AG08395 (cell line): ENCODE data around the gene ALDH2.
A peak's percentile ranks its signal among the peaks of the same experiment; 100 is the strongest.
"Not testable (repeated sequence)": the region's sequence is repeated elsewhere in the genome, so short reads cannot be mapped to it uniquely, and the experiment has no call there.

Experiments used
- DNase-seq: peaks from one replicate; pipeline ENCODE4 v3.0.0; 2012; ENCODE audit warnings: mixed read lengths, low spot score

Gene ALDH2

DNA sequence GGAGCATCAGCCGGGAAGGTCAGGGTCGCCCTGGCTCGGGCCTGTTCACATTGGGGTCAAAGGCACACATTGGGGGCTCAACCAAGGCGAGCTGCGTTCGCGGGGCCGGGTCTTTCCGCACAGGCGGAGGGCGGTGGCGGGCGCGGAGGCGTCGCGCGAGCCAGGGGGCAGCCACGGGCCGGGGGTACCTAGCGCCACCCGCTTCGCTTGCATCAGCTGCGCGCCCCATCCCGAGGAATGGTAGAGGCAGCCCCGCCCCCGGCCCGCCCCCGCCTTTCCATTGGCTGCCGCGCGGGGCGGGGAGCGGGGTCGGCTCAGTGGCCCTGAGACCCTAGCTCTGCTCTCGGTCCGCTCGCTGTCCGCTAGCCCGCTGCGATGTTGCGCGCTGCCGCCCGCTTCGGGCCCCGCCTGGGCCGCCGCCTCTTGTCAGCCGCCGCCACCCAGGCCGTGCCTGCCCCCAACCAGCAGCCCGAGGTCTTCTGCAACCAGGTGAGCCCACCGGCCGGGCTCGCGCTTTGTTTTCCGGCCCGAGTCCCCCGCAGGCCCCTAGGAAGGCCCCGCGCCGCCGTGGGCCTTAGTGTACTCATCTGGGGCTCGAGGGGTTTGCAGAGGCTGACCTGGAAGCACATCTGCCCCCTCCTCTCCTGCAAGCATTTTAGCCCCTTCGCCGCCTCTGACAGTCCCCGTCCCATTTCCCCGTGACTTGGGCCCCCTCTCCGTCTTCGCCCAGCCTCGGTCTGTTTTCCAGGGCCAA lies at the start of gene ALDH2:
TSS of gene ALDH2 (plus strand) at position 326 of the 754 bp plus-strand sequence. CDS start at position 376, 50 bp downstream.
- peak; percentile 72 for DNase-seq

DNA sequence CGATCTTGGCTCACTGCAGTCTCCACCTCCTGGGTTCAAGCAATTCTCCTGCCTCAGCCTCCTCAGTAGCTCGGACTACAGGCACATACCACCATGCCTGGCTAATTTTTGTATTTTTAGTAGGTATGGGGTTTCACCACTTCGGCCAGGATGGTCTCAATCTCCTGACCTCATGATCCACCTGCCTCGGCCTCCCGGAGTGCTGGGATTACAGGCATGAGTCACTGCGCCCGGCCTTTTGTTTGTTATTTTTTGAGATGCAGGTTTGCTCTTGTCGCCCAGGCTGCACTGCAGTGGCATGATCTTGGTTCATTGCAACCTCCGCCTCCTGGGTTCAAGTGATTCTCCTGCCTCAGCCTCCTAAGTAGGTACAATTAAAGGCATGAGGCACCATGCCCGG lies 47.4 kb upstream of the ALDH2 start:
- not testable (repeated sequence) for DNase-seq

- DNase-seq: no peak
Observed at GRCh38 chr12:111720457-111720856, 46.3 kb upstream of the ALDH2 start.

- not testable (repeated sequence) for DNase-seq
Observed at GRCh38 chr12:111723646-111724360, 42.9 kb upstream of the ALDH2 start.

DNA sequence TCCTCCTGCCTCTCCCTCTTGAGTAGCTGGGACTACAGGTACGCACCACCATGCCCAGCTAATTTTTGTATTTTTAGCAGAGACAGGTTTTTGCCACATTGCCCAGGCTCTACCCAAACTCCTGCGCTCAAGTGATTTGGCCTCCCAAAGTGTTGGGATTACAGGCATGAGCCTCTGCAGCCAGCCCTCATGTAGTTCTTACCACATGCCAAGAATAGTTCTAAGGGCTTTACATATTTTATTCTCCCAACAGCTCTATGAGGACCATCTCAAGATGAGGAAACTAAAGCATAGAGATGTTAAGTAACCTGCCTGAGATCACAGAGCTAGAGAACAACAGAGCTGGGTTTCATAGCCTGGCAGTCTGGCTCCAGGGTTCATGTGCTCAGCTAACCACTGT lies 37.9 kb upstream of the ALDH2 start:
- no peak for DNase-seq

DNA sequence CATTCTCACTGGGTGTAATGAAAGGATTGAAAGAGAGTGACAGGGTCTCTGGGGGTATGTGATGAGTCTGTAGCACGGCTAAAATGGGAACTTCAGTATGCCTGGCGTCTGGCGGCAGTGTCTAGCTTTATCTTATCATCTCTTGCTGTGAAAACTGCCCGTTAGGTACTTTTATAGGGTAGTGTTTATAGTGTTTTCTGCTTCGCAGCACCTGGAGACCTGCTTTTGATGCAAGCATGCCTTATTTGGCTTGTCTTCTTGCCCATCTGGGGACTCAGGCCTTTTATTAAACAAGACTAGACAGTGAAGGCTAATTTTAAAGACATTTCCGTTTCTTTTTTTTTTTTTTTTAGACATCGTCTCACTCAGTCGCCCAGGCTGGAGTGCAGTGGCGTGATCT lies 36.3 kb upstream of the ALDH2 start:
- DNase-seq: no peak

- DNase-seq: no peak
Observed at GRCh38 chr12:111732786-111733185, 33.9 kb upstream of the ALDH2 start.

- DNase-seq: no peak
Observed at GRCh38 chr12:111733340-111733915, 33.3 kb upstream of the ALDH2 start.

DNA sequence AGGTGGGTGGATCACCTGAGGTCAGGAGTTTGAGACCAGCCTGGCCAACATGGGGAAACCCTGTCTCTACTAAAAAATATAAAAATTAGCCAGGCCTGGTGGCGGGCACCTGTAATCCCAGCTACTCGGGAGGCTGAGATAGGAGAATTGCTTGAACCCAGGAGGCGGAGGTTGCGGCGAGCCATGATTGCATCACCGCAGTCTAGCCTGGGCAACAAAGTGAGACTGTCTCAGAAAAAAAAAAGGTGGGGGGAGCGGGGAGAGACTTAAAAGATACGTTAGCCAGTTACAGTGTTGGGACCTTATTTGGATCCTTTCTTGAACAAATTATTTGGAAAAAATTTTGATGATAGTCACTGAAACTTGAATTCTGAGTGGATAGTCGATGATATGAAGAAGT lies 27.2 kb upstream of the ALDH2 start:
- DNase-seq: not testable (repeated sequence)

DNA sequence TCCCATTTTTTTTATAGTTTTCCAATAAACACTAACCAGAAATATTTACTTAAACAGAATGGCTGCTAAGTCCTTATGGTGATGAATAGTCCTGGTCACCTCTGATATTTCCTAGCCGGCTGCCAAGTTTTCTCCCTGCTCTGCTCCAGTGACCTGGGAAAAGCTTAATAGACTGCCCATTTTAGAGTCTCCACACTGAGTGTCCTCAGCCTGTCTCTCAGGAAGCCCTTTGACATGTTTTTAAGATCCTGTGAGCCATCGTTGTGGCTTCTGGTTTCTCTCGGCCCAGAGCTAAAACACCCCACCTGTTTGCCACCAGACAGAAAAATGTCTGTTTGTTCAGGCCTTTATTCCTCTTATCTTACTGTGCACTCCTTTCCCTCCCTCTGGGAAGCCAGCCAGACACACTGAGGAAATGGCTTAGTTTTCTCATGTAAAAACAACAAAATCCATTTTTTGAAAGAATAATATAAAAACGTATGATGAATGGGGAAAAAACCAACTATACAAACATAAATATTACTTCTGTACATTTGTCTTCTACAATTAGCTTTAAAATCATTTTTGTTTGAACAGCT lies 25.4 kb upstream of the ALDH2 start:
- no peak for DNase-seq

DNA sequence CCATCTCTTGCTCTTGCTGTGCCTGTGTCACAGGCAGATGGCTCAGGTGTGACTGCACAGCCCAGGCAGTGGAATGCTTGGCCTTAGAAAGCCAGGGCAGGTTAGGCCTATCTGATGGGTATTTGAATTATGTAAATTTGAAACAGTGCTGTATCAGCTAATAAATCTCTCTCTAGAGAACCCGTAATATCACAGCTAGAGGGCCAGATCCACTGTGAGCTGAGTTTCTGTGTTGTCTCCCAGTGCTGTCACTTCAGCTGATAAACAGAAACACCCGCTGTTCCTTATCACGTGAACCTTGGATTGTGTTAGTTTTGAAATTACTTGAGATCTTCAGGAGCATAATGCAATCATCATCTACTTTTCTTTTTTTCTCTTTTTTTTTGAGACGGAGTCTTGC lies 21.5 kb upstream of the ALDH2 start:
- no peak for DNase-seq

DNA sequence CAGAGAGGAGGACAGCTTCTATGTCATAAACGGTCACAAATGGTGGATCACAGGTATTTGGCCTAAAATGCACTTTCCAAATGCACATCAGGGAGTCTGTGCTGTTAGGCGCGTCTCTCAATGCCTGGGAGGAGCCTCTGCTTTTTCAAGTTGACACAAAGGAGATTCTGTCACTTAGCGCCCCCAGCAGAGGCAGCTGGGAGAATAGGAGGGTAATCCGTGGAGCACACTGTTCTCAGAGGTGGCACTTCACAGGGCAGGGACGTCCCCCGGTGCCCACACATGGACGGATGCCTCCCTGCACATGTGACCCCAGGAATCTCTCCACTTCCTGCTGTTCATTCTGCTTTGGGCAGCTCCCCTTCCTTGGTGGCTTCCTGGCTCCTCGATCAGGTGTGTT lies 19.4 kb upstream of the ALDH2 start:
- no peak for DNase-seq

GRCh38 chr12:111748151-111748672 lies 18.5 kb upstream of the ALDH2 start:
- no peak for DNase-seq

DNA sequence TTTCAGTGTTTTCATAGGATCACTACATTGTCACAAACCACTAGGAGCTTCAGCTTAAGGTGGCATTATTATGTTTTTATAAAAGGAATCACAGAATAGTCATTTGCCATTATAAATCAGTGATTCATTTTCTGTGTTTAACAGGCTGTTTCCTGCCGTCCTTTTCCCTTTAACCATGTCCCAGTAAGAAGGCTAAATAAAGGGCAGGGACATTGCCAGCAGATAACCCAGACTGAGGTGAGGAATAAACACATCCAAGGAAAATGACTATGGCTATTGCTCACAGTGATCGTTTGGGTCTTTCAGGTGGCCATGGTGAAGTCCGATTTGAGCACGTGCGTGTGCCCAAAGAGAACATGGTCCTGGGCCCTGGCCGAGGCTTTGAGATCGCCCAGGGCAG lies 17.9 kb upstream of the ALDH2 start:
- DNase-seq: no peak

DNA sequence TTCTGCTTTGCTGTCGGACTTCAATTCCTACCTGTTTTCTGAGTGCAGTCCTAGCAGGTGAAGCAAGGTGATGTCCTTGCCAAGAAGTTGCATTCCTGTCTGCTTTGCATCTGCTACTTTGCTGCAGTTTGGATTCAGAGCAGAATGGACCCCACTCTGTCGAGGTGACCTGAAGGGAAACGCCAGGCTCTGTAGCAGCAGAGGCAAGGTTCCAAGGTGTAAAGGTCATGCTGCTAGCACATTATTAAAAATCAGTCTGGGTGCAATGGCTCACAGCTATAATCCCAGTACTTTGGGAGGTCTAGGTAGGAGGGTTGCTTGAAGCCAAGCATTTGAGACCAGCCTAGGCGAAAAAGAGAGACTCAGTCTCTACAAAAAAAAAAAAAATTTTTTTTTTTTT lies 17.3 kb upstream of the ALDH2 start:
- no peak for DNase-seq

DNA sequence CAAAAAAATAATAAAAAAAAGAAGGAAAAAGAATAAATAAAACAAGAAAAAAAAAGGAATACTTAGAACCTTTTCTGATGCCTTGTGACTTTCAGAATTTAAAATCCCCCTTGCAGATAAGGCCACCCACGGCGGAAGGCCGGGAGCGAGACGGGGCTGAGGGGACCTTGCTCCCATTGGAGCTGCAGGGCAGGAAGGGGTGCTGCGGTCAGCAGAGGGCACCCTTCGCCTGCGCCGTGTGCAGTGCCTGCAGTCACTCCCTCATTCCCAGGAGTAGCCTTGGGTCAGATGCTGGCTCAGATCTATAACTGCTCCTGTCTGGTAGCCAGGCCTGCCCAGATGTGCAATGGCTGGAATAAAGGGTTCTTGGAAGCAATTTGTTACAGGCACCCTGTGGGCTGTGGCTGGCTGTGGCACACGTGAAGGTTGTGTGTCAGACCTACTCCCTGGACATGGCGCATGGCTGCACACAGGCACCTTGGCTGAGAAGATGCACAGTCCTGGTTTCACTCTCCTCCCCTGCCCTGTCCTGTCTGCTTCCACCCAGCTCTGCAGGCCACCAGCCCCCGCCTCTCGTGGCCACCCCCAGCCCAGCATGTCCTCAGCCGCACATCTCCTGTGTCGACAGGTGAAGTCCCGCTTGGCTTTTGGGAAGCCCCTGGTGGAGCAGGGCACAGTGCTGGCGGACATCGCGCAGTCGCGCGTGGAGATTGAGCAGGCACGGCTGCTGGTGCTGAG lies 13.4 kb upstream of the ALDH2 start:
- DNase-seq: peak; percentile 90

GRCh38 chr12:111754671-111755070 lies 12.1 kb upstream of the ALDH2 start:
- DNase-seq: no peak

GRCh38 chr12:111756196-111756595 lies 10.5 kb upstream of the ALDH2 start:
- no peak for DNase-seq

DNA sequence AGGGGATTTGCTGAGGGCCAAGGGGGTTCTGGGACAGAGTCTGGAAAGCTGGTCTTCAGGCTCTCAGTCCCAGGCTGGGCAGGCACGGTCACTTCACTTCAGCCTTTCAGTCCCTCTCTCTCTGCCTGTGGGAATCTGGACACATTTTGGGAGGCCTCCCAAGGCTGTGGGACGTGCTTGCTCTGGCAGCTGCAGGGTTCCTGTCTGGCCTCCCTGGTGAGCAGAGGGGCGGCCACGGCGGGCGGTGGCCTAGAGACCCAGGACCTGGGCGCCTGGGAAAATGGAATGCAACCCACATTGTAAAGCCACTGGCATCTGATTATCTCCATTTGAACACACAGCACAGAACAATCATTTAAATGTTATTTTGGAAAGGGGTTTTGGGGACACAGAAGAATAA lies 10.1 kb upstream of the ALDH2 start:
- DNase-seq: no peak

- DNase-seq: peak; percentile 35
Observed at GRCh38 chr12:111757361-111758119, 9.2 kb upstream of the ALDH2 start.

GRCh38 chr12:111758120-111758561 lies 8.6 kb upstream of the ALDH2 start:
- DNase-seq: no peak
